GM19324 (cell line): ENCODE results near the gene EPHA3.
"Not testable (repeated sequence)": the region's sequence is repeated elsewhere in the genome, so short reads cannot be mapped to it uniquely, and the experiment has no call there.

Source experiments
- ATAC-seq: cut with Tn5 transposase; IDR thresholded peaks from one replicate; pipeline ENCODE4 v1.9.1; 2021; ENCODE audit warnings: mild to moderate bottlenecking, moderate library complexity; ENCODE audit not compliant: unreplicated experiment, low FRiP score

Gene EPHA3

GRCh38 chr3:89350935-89351334 lies 243.5 kb downstream of the EPHA3 start:
- ATAC-seq = not testable (repeated sequence)

- ATAC-seq = no peak
Observed at GRCh38 chr3:89353465-89353864, 246.0 kb downstream of the EPHA3 start.

DNA sequence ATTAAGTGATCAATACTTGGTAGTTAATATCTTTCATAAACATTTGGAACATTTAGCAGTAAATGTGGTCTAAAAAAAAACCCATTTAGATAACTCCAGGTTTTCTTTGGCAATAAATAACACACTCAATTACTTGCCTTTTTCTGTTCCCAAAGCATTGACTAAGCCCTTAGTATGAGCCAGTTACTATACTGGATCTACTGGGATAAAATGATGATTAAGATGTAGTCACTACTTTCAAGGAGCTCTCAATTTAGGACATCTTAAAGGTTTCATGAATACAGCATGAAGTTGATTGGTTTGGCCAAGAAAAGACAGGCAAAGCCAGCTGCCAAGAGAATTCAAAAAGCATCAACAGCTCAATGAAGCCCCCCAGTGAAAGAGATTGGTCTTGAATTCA lies 250.9 kb downstream of the EPHA3 start:
- no peak for ATAC-seq

GRCh38 chr3:89360156-89360555 lies 252.7 kb downstream of the EPHA3 start:
- no peak for ATAC-seq

DNA sequence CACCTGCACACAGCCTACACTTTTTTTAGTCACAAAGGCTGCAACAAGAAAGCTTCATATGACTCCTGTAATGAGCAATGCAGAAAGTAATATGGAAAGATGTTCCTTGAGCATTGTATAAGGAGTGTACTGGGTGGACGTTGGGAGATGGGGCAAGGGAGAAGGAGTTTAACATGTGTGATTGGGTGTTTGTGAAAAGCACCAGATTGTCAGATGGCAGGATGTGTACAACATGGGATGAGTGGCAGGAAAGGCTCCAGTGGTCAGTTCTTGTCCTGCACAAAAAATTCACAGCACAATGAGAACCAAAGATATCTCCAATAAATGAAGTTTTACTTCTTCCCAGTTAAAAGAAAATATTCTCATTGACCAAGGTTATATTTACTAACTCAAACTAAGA lies 255.1 kb downstream of the EPHA3 start:
- no peak for ATAC-seq

DNA sequence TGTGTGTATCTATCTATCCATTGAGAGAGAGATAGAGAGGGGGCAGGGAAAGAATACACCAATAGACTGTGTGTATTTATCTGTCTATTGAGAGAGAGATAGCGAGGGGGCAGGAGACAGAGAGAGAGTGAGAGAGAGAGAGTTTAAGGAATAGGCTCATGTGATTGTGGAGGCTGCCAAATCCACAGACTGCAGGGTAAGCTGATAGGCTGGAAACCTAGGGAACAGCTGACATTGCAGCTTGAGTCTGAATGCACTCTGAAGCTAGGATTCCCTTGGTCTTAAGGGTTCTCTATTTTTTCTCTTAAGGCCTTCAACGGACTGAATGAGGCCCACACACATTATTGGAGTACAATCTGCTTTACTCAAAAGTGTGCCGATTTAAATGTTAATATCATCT lies 255.8 kb downstream of the EPHA3 start:
- no peak for ATAC-seq

DNA sequence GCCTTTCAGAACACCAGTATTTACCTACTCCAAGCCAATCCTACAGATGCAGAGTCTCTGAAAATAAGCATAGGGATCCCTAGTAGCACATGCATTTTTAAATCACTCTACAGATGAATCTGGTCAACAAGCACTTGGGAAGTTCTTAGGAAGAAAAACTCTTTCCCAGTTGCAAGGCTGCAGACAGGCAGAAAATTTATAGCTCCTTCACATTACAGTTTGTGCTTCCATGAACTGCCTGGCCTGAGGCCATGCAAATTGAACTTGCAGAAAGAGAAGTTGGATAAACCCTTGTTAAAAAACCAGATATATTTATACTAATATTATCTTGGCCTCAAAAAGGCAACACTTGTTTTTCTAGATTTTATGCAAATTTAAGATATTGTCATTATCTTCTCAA lies 256.9 kb downstream of the EPHA3 start:
- no peak for ATAC-seq

DNA sequence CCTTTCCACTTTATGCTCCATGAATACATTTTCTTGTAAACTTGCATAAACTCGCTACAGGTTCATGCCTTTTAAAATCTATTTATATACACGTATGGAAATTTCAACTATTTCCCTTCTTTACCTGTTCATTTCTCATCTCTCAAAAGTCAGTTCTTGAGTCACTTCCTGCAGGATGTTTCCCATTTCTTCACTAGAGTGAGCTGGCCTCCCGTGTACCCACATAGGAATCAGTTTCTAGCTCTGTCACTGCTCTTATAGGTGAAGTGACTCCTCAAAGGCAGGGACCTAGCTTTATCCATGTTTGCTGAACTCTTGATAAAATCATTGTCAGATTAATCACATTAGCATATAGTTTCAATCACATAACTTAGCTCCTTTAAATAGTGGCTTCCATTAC lies 259.7 kb downstream of the EPHA3 start:
- ATAC-seq = no peak

GRCh38 chr3:89368846-89369245 lies 261.4 kb downstream of the EPHA3 start:
- ATAC-seq = no peak

GRCh38 chr3:89372456-89372855 lies 265.0 kb downstream of the EPHA3 start:
- no peak for ATAC-seq

- ATAC-seq = no peak
Observed at GRCh38 chr3:89373434-89373833, 266.0 kb downstream of the EPHA3 start.

DNA sequence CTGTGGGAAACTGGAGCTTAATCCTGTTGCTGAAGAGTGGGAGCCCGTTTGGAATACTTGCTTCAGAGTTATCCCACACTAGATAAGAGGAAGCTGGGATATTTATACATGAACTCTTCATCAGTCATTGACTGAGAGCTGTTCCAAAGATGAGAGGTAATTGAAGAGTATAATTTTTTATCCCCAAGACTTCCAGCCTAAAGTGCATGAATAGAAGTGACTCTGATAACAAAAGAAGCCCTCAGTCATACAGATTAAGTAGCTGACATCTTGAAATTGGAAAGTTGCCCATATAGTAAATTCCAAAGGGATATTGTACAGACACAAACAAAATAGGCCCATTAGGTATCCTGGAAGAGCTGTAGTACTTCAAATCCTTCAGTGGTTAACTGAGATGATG lies 268.0 kb downstream of the EPHA3 start:
- ATAC-seq = no peak

DNA sequence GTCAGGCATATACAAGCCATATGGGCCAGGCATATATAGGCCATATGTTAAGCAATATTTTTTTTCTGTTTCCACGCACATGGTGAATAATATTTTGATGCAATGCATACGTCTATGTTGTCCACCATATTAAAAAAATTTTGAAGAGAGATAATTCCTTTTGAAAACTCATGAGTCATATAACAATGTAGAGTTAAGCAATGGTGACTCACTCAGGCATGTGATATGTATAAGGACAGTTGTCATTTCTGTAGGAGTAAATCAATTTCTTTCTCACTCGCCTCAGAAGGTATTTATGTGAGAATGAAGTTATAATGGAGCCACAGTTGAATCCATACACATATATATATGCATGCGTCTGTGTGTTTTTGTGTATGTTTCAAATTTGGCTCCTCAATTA lies 272.6 kb downstream of the EPHA3 start:
- ATAC-seq = no peak

- no peak for ATAC-seq
Observed at GRCh38 chr3:89392991-89393390, 285.6 kb downstream of the EPHA3 start.

GRCh38 chr3:89395456-89395855 lies 288.0 kb downstream of the EPHA3 start:
- ATAC-seq = no peak

DNA sequence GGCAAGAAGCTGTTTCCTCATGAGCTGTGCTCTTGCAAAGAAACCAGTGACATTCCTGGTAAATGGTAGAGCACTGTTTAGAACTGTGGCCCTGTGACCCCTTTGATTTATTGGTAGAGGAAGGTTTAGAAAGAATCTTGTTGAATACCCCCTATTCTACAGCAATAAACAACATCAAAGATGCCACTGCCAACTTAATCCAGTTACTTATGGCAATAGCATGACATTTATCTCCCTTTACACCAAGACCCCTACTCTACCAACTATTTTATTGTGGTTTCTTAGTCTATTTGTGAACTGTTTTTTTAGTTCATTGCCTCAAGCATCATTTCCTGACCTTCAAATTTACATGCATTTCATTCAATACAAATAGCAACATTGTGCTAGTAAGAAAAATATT lies 288.6 kb downstream of the EPHA3 start:
- no peak for ATAC-seq

- no peak for ATAC-seq
Observed at GRCh38 chr3:89402051-89402450, 294.6 kb downstream of the EPHA3 start.

GRCh38 chr3:89405176-89405575 lies 297.8 kb downstream of the EPHA3 start:
- no peak for ATAC-seq

DNA sequence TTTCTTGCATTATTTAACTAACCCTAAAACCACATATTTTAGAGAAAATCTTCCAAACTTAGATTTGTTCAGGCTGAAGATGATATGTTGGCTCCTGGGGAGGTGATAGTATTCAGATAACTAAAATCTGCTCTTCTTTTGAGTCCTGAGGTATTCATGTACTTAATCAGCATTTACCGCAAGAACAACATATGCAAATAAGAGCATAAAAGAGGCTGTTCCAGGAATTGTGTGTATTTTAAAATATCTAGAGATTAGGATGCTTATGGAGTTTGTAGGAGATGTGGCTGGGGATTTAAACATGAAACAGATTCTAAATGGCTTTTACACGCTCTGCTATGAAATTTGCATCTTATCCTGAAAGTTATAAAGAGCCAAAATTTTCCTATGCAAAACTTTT lies 298.2 kb downstream of the EPHA3 start:
- ATAC-seq = no peak

- ATAC-seq = no peak
Observed at GRCh38 chr3:89411201-89411600, 303.8 kb downstream of the EPHA3 start.

- ATAC-seq = no peak
Observed at GRCh38 chr3:89414270-89414669, 306.8 kb downstream of the EPHA3 start.

DNA sequence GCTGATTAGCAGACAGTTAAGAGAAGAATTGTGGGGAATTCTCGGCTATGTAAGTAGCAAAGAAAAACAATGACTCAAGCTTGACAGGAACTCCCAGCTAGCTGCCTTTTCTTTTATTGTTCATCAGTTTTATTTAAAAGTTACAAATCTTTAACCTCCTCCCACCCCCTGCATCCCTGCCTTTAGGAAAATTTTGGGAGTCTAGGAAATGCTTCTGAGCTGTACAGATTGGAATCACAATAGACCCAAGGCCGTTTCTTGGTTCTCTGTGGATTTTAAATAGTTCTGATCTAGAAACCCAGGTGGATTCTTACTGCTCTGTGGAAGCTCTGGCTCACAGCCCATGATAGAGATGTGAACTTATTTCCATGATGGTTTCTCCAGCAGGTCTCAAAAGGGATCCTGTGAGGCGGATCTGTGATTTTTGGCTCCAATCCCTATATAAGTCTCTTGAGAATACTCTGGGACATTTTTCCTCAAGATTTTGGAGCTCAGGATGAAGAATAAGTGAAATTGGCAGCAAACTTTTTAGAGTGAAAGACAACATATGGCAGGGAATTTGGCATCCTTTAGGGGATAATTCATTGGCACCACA lies 312.3 kb downstream of the EPHA3 start:
- ATAC-seq = no peak

GRCh38 chr3:89426060-89426459 lies 318.6 kb downstream of the EPHA3 start:
- no peak for ATAC-seq
